Measurements from ENCODE around the gene OXNAD1.

DNA sequence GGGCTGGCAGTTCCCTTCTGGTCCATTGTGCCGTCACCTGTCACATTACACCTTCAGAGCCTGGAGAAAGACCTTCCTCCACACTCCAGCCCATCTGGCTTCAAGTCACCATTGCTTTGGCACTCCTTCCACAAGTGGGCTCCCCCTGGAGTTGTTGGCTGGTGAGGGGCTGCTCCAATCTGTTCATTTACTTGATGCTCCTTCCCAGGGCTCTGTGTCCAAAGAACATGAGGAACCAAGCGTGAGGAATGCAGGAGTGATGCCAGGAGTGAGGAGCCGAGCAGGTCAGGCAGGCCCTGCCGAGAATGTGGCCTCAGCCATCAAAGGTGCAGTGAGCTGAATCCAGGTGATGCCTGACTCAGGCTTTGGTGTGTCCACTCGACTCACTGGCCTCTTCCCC lies 57.2 kb downstream of the OXNAD1 start:
- TF ChIP-seq EZH2 (IDR thresholded peaks at IDR 0.05; ENCODE audit: low read depth) (no peak), CTCF (conservative IDR thresholded peaks at IDR 0.05) (no peak)
